HG02759 (cell line): ENCODE results near the gene DIP2B.
A peak's percentile ranks its signal among the peaks of the same experiment; 100 is the strongest.

Experiments
- ATAC-seq: cut with Tn5 transposase; IDR thresholded peaks from one replicate; pipeline ENCODE4 v1.9.1; 2021; ENCODE audit warnings: mild to moderate bottlenecking, moderate library complexity; ENCODE audit not compliant: unreplicated experiment

The DIP2B gene

GRCh38 chr12:50725011-50725942 is 220.5 kb downstream of the DIP2B start:
- no peak for ATAC-seq

- no peak for ATAC-seq
These were observed 222.7 kb downstream of the DIP2B start for GRCh38 chr12:50727466-50727865.

GRCh38 chr12:50728417-50728816 is 223.6 kb downstream of the DIP2B start:
- ATAC-seq, result no peak

GRCh38 chr12:50728841-50729240 is 224.1 kb downstream of the DIP2B start:
- no peak for ATAC-seq

- ATAC-seq, result no peak
These were observed 227.8 kb downstream of the DIP2B start for GRCh38 chr12:50732591-50732990.

- no peak for ATAC-seq
These were observed 228.9 kb downstream of the DIP2B start for GRCh38 chr12:50733706-50734105.

GRCh38 chr12:50734409-50735263 is 229.9 kb downstream of the DIP2B start:
- no peak for ATAC-seq

GRCh38 chr12:50739611-50740010 is 234.8 kb downstream of the DIP2B start:
- no peak for ATAC-seq

- no peak for ATAC-seq
These were observed 235.5 kb downstream of the DIP2B start for GRCh38 chr12:50740307-50740706.

GRCh38 chr12:50742776-50743175 is 238.0 kb downstream of the DIP2B start:
- ATAC-seq, result no peak

- ATAC-seq, result no peak
These were observed 241.1 kb downstream of the DIP2B start for GRCh38 chr12:50745861-50746260.

GRCh38 chr12:50746431-50746830 is 241.6 kb downstream of the DIP2B start:
- no peak for ATAC-seq

GRCh38 chr12:50747817-50748216 is 243.0 kb downstream of the DIP2B start:
- no peak for ATAC-seq

- no peak for ATAC-seq
These were observed 244.7 kb downstream of the DIP2B start for GRCh38 chr12:50749459-50749882.

GRCh38 chr12:50750366-50750765 is 245.6 kb downstream of the DIP2B start:
- no peak for ATAC-seq

- no peak for ATAC-seq
These were observed 247.3 kb downstream of the DIP2B start for GRCh38 chr12:50751948-50752721.

GRCh38 chr12:50753232-50753769 is 248.5 kb downstream of the DIP2B start:
- ATAC-seq, result no peak

- peak; percentile 87 for ATAC-seq
These were observed 259.0 kb downstream of the DIP2B start, which contains the start of gene ATF1 for GRCh38 chr12:50763639-50764285. Gene ATF1, plus strand, starts transcription at chr12:50764101. Its CDS starts 16,045 bp downstream, at chr12:50780146.

- peak; percentile 44 for ATAC-seq
These were observed 259.7 kb downstream of the DIP2B start for GRCh38 chr12:50764286-50765094.
